ENCODE data around the gene RSU1. TPM values are rescaled to one million over a fixed set of nuclear protein-coding genes. Genes with fewer than 3 reads are reported as not detected.

The RSU1 gene
- total RNA-seq, 1 experiment from 2014 or later, result 29.5 TPM

GRCh38 chr10:16586358-16587138, 230.7 kb downstream of the RSU1 start:
- no peak overlapping the region for H3K4me2 ChIP-seq (ENCODE audit: low read length)
- ATAC-seq (no peak), DNase-seq (ENCODE audit: low read depth, low spot score) (no peak)
- no peak overlapping the region for H2AFZ ChIP-seq (ENCODE audit: low read depth, low read length, poor library complexity, severe bottlenecking)
- no peaks in the 10 kb centered on the region for H3K36me3 ChIP-seq (ENCODE audit: control insufficient read depth in 1 of 2, insufficient read depth in 2 of 2, low read length in 2 of 2)
- no peak for TF ChIP-seq JUND (IDR thresholded peaks at IDR 0.05)
- no peak for TF ChIP-seq RAD21 (IDR thresholded peaks at IDR 0.05; ENCODE audit: low read depth)
- TF ChIP-seq CTCF (IDR thresholded peaks at IDR 0.05 in 2 of 3, conservative IDR thresholded peaks at IDR 0.05 in 1 of 3; ENCODE audit: borderline replicate concordance in 1 of 3, insufficient read depth in 1 of 3, low read depth in 2 of 3, low read length in 2 of 3), result no peak
- no peak for TF ChIP-seq POLR2A (IDR thresholded peaks at IDR 0.05; ENCODE audit: borderline replicate concordance, extremely low read depth, insufficient read depth, insufficient read length)
- no peak for TF ChIP-seq CEBPB (IDR thresholded peaks at IDR 0.05; ENCODE audit: low read depth)
- TF ChIP-seq EZH2phosphoT487 (IDR thresholded peaks at IDR 0.05; ENCODE audit: borderline replicate concordance), result no peak
- TF ChIP-seq, protein P1, sequence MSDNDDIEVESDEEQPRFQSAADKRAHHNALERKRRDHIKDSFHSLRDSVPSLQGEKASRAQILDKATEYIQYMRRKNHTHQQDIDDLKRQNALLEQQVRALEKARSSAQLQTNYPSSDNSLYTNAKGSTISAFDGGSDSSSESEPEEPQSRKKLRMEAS (IDR thresholded peaks at IDR 0.05), result no peak
- no peak for TF ChIP-seq EZH2 (IDR thresholded peaks at IDR 0.05)
- TF ChIP-seq, protein P2, sequence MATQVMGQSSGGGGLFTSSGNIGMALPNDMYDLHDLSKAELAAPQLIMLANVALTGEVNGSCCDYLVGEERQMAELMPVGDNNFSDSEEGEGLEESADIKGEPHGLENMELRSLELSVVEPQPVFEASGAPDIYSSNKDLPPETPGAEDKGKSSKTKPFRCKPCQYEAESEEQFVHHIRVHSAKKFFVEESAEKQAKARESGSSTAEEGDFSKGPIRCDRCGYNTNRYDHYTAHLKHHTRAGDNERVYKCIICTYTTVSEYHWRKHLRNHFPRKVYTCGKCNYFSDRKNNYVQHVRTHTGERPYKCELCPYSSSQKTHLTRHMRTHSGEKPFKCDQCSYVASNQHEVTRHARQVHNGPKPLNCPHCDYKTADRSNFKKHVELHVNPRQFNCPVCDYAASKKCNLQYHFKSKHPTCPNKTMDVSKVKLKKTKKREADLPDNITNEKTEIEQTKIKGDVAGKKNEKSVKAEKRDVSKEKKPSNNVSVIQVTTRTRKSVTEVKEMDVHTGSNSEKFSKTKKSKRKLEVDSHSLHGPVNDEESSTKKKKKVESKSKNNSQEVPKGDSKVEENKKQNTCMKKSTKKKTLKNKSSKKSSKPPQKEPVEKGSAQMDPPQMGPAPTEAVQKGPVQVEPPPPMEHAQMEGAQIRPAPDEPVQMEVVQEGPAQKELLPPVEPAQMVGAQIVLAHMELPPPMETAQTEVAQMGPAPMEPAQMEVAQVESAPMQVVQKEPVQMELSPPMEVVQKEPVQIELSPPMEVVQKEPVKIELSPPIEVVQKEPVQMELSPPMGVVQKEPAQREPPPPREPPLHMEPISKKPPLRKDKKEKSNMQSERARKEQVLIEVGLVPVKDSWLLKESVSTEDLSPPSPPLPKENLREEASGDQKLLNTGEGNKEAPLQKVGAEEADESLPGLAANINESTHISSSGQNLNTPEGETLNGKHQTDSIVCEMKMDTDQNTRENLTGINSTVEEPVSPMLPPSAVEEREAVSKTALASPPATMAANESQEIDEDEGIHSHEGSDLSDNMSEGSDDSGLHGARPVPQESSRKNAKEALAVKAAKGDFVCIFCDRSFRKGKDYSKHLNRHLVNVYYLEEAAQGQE (IDR thresholded peaks at IDR 0.05; ENCODE audit: low read depth), result no peak
- no peak for TF ChIP-seq FOSL1 (IDR thresholded peaks at IDR 0.05; ENCODE audit: low read depth)
- no peak for TF ChIP-seq ELF1 (IDR thresholded peaks at IDR 0.05; ENCODE audit: borderline replicate concordance, low read depth)
- TF ChIP-seq, protein P3, sequence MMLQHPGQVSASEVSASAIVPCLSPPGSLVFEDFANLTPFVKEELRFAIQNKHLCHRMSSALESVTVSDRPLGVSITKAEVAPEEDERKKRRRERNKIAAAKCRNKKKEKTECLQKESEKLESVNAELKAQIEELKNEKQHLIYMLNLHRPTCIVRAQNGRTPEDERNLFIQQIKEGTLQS (IDR thresholded peaks at IDR 0.05), result no peak
- no peak for TF ChIP-seq POLR2AphosphoS5 (IDR thresholded peaks at IDR 0.05; ENCODE audit: low read depth, low read length)
- no peak for TF ChIP-seq ZFX (IDR thresholded peaks at IDR 0.05)
- no peak for TF ChIP-seq SIN3A (IDR thresholded peaks at IDR 0.05; ENCODE audit: low read depth)
- no peak for TF ChIP-seq CBX3 (IDR thresholded peaks at IDR 0.05; ENCODE audit: low read depth)
- no peak for TF ChIP-seq TCF7L2 (IDR thresholded peaks at IDR 0.05; ENCODE audit: borderline replicate concordance, extremely low read depth, insufficient read depth, insufficient read length)
- no peak for TF ChIP-seq SRF (IDR thresholded peaks at IDR 0.05; ENCODE audit: low read depth)
- no peak overlapping the region for H3K27ac ChIP-seq (ENCODE audit: low read depth, low read length)
- intact Hi-C loops (cut with micrococcal nuclease), result no loop called here
- no peaks in the 10 kb centered on the region for H3K9me2 ChIP-seq (ENCODE audit: insufficient read depth)
- no peaks in the 10 kb centered on the region for H3K27me3 ChIP-seq (ENCODE audit: insufficient read depth, low read length)
- H3K4me1 ChIP-seq (ENCODE audit: control insufficient read depth in 1 of 2, insufficient read depth in 2 of 2, low read length in 2 of 2), result no peaks in the 10 kb centered on the region
- no peaks in the 10 kb centered on the region for H3K79me2 ChIP-seq (ENCODE audit: insufficient read depth, low read length)
- H4K20me1 ChIP-seq (ENCODE audit: insufficient read depth), result no peaks in the 10 kb centered on the region
- no TSS peak for BruUV-seq (replicated peaks)
- ChIA-PET CTCF (no interaction called here), POLR2A (no interaction called here), RAD21 (ENCODE audit: low non-redundant PET in 1 of 2, low total read pairs in 2 of 2, uncharacterized antibody in 2 of 2, unreplicated experiment in 2 of 2) (no interaction called here)
- no peak overlapping the region for H3K4me3 ChIP-seq (replicated peaks in 1 of 2; ENCODE audit: low read depth in 1 of 2, low read length in 2 of 2)
- H3K9ac ChIP-seq (ENCODE audit: low read length), result no peak overlapping the region
- no peaks in the 10 kb centered on the region for H3K9me3 ChIP-seq (ENCODE audit: control insufficient read depth in 1 of 2, insufficient read depth in 1 of 2, low read depth in 1 of 2, low read length in 2 of 2)
